Left ventricle myocardium inferior (tissue), 1 donor: ENCODE measurements around the gene TMEM238L. TPM values are rescaled to one million over a fixed set of nuclear protein-coding genes. Genes with fewer than 3 reads are reported as not detected.

ENCODE experiments used
- DNase-seq: peaks from one replicate; pipeline ENCODE4 v3.0.0-alpha.2; 2020
- H3K27ac ChIP-seq: fragments of 200-600 bp; replicated peaks from 2 replicates; pipeline ENCODE4 v1.8.0; 2021
- H3K27me3 ChIP-seq: fragments of 200-600 bp; 2 replicates; pipeline ENCODE4 v1.8.0; 2021; ENCODE audit warnings: low read depth
- H3K36me3 ChIP-seq: fragments of 200-600 bp; 2 replicates; pipeline ENCODE4 v1.8.0; 2021
- H3K4me1 ChIP-seq: fragments of 200-600 bp; 2 replicates; pipeline ENCODE4 v1.8.0; 2021
- H3K4me3 ChIP-seq: fragments of 200-600 bp; 2 replicates; pipeline ENCODE4 v1.8.0; 2021; ENCODE audit warnings: mild to moderate bottlenecking, moderate library complexity
- H3K9me3 ChIP-seq: fragments of 200-600 bp; replicated peaks from 2 replicates; pipeline ENCODE4 v1.8.0; 2021
- intact Hi-C: fragments of 100-400 bp; cut with micrococcal nuclease; formaldehyde crosslinking; loops from one replicate; pipeline ENCODE4 v1.11.0; 2022
- total RNA-seq: library from RNA; stranded (reverse); fragmentation: NEBNext Ultra II Directional; extraction: Animal tissue kit (Norgen Biotek cat#: 25700); gene quantifications from one replicate; pipeline ENCODE4 v1.2.1, GENCODE V29; 2021
- TF ChIP-seq, protein P1 (sequence below): fragments of 200-600 bp; IDR thresholded peaks from 2 replicates; pipeline ENCODE4 v1.8.0; 2021; ENCODE audit warnings: antibody characterized with exemption, mild to moderate bottlenecking, borderline replicate concordance
- donor health status: DM: no; HTN: yes; CAD: no; lungs with severe emphysema.

The TMEM238L gene
- total RNA-seq, 1 donor from 2014 or later: not detected

DNA sequence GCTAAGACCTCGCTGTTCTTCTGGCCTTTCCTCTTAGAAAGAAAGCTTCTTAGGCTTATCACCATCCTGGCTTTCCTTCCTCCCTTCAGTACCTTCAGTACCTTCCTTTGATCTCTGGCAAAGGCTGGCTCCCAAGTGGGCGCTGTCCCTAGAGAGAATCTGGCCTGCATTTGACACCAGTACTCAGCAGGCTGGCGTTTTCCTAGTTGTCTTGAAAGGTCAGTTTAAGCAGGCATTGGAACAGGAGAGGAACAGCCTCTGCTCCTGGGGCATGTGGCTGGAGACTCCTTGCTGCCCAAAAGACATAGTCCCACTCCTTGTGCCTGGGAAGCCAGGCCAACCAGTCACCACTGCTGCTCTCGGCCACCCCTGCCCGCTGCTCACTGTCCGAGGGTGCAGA, 34.1 kb downstream of the TMEM238L start:
- Histone ChIP-seq H3K27me3 (no peaks in the 10 kb centered on the region), H3K27ac (no peak overlapping the region), H3K9me3 (peaks cover 23% of the 10 kb centered on the region), H3K4me3 (no peak overlapping the region), H3K36me3 (no peaks in the 10 kb centered on the region), H3K4me1 (no peaks in the 10 kb centered on the region)
- intact Hi-C loops: no loop called here
- no peak for DNase-seq
- TF ChIP-seq, protein P1, sequence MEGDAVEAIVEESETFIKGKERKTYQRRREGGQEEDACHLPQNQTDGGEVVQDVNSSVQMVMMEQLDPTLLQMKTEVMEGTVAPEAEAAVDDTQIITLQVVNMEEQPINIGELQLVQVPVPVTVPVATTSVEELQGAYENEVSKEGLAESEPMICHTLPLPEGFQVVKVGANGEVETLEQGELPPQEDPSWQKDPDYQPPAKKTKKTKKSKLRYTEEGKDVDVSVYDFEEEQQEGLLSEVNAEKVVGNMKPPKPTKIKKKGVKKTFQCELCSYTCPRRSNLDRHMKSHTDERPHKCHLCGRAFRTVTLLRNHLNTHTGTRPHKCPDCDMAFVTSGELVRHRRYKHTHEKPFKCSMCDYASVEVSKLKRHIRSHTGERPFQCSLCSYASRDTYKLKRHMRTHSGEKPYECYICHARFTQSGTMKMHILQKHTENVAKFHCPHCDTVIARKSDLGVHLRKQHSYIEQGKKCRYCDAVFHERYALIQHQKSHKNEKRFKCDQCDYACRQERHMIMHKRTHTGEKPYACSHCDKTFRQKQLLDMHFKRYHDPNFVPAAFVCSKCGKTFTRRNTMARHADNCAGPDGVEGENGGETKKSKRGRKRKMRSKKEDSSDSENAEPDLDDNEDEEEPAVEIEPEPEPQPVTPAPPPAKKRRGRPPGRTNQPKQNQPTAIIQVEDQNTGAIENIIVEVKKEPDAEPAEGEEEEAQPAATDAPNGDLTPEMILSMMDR: no peak

GRCh38 chr17:10768750-10769251, 35.1 kb downstream of the TMEM238L start:
- Histone ChIP-seq H3K4me3 (no peak overlapping the region), H3K9me3 (peaks cover 23% of the 10 kb centered on the region)
- TF ChIP-seq, protein P1: no peak

GRCh38 chr17:10767232-10767631, 36.7 kb downstream of the TMEM238L start:
- Histone ChIP-seq H3K9me3 (peaks cover 19% of the 10 kb centered on the region), H3K4me3 (no peak overlapping the region), H3K27me3 (no peaks in the 10 kb centered on the region), H3K4me1 (no peaks in the 10 kb centered on the region), H3K27ac (no peak overlapping the region), H3K36me3 (no peaks in the 10 kb centered on the region)
- TF ChIP-seq, protein P1: no peak
- no peak for DNase-seq
- intact Hi-C loops: no loop called here

More at GRCh38 chr17:10768750-10769251, 35.1 kb downstream of the TMEM238L start:
- H3K36me3 ChIP-seq: no peaks in the 10 kb centered on the region
- intact Hi-C loops: no loop called here
- H3K4me1 ChIP-seq: no peaks in the 10 kb centered on the region
- no peak for DNase-seq
- no peak overlapping the region for H3K27ac ChIP-seq
- H3K27me3 ChIP-seq: no peaks in the 10 kb centered on the region

DNA sequence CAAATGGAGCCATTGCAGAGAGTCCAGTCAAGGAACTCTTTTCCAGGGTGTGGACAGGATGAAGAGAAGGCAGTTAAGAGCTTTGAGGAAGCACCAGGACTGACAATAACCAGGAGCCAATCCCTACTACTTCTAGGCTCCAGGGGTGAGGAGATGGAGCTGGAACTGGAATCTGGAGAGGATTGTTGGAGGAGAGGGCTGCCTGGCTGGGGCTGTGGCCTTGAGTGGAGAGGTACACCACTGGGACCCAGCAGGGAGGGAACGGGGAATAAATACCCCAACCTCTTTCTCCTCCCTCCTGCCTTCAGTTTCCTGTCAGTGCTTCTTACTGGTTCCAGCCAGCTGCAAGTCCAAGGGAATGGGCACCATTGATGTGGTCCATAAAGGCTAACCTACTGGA, 41.9 kb downstream of the TMEM238L start:
- no peak for DNase-seq
- Histone ChIP-seq H3K27me3 (peaks cover 5% of the 10 kb centered on the region), H3K9me3 (peaks cover 6% of the 10 kb centered on the region), H3K4me3 (no peak overlapping the region), H3K27ac (no peak overlapping the region), H3K36me3 (no peaks in the 10 kb centered on the region), H3K4me1 (no peaks in the 10 kb centered on the region)
- intact Hi-C loops: no loop called here
- TF ChIP-seq, protein P1: no peak

DNA sequence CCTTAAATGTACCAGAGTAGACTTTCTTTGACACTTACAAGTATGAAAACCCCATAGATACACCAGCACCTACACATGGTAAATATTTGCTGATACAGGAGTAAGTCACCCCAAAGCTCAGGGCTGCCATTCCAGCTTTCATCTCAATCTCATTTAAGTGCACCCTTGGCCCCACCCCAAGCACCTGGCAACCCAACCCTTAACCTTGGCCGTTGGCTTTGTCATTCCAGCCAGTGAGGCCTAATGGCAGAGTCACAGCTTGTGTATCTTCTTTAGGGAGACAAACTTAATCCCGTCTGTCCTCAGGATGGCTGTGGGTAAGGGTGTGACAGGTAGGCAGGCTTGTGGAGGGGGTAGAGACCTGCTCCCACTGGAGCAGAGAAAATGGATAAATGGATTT, 42.6 kb downstream of the TMEM238L start:
- H3K4me3 ChIP-seq: no peak overlapping the region
- H3K9me3 ChIP-seq: peaks cover 4% of the 10 kb centered on the region
- TF ChIP-seq, protein P1: no peak
- no peaks in the 10 kb centered on the region for H3K36me3 ChIP-seq
- intact Hi-C loops: no loop called here
- H3K27me3 ChIP-seq: peaks cover 11% of the 10 kb centered on the region
- H3K27ac ChIP-seq: no peak overlapping the region
- DNase-seq: no peak
- H3K4me1 ChIP-seq: no peaks in the 10 kb centered on the region
